Measurements from ENCODE around the gene FAM81B.

The FAM81B gene

DNA sequence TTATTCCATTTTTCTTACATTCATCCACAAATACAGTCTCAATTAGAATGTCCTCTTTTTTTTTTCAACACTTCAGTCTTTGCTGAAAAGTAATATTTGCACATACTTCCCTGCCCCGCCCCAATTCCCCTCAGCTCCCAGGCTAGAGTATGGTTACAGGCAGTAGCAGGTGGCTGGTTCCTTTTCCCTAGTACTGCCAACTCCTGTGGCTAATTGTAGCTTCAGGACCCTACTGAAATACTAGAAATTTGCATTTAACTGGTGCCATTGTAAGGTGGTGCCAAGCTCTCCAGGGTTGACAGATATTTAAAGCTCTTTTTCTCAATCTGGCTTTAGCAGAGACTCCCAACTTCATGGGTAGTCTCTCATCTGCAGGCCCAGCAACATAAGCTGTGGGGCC is 80.3 kb downstream of the FAM81B start:
- no peak for DNase-seq (ENCODE audit: low read depth in 3 of 3)

GRCh38 chr5:95471942-95472341 is 80.8 kb downstream of the FAM81B start:
- DNase-seq (ENCODE audit: low read depth in 3 of 3) = no peak

GRCh38 chr5:95484421-95484820 is 93.3 kb downstream of the FAM81B start:
- no peak for DNase-seq (ENCODE audit: low read depth in 3 of 3)

- DNase-seq (ENCODE audit: low read depth in 3 of 3) = no peak
Measured at GRCh38 chr5:95486191-95486590, 95.0 kb downstream of the FAM81B start.

DNA sequence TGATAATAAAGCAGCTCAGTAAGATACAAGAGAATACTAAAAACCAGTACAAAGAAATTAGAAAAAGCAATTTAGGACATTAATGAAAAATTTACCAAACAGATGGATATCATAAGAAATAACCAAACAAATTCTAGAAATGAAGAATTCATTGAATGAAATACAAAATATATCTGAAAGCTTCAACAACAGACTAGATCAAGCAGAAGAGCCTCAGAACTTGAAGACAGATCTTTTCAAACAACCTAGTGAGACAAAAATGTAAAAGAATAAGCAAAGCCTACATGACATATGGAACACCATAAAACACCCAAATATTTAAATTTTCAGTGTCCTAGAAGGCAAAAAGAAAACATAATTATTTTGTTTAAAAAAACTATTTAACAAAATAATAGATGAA is 96.7 kb downstream of the FAM81B start:
- no peak for DNase-seq (ENCODE audit: low read depth in 3 of 3)
